HEK293 (cell line): ENCODE data around the gene SUSD2.
A peak's percentile ranks its signal among the peaks of the same experiment; 100 is the strongest.

Experiments
- CTCF ChIA-PET: fragments of 350-600 bp; formaldehyde crosslinking; extraction: SDS; loops from one replicate; lab custom pipeline; 2021; ENCODE audit warnings: antibody characterized with exemption; lab: Yijun Ruan, JAX
- POLR2A ChIA-PET: fragments of 300-600 bp; formaldehyde crosslinking; extraction: SDS; loops from one replicate; lab custom pipeline; 2020; ENCODE audit warnings: antibody characterized with exemption, inconsistent platforms; lab: Yijun Ruan, JAX
- H3K27ac ChIP-seq: fragments of 200-500 bp; sonication (Bioruptor generic); 2 replicates; pipeline ENCODE4 v1.5.1; 2014; ENCODE audit warnings: low read depth, low read length, control low read depth, inconsistent platforms; ENCODE audit errors: extremely low read depth
- H3K36me3 ChIP-seq, 2 experiments: fragments of 200-500 bp in 1 of 2; sonication (Bioruptor generic) in 1 of 2; 1 replicate in 1 of 2; 2 replicates in 1 of 2; pipeline ENCODE4 v1.5.1; 2014 to 2017; ENCODE audit warnings: inconsistent platforms in 2 of 2, low read length in 2 of 2; ENCODE audit not compliant: control insufficient read depth in 2 of 2, insufficient read depth in 1 of 2
- H3K4me1 ChIP-seq: fragments of 200-500 bp; sonication (Bioruptor generic); 2 replicates; pipeline ENCODE4 v1.5.1; 2014; ENCODE audit warnings: mild to moderate bottlenecking, low read length, inconsistent platforms; ENCODE audit not compliant: control insufficient read depth, insufficient read depth
- H3K4me3 ChIP-seq: 2 replicates; pipeline ENCODE4 v1.5.1; 2011; ENCODE audit warnings: low read depth, mild to moderate bottlenecking, control low read depth, low read length, moderate library complexity
- H3K9me3 ChIP-seq: fragments of 200-500 bp; sonication (Bioruptor generic); 2 replicates; pipeline ENCODE4 v1.5.1; 2014; ENCODE audit warnings: low read depth, low read length, inconsistent platforms; ENCODE audit not compliant: control insufficient read depth, insufficient read depth
- GLI4 ChIP-seq: fragments of 450-650 bp; formaldehyde crosslinking; IDR thresholded peaks from 2 replicates; pipeline ENCODE4 v1.5.1; 2016; ENCODE audit warnings: missing biosample characterization, missing genetic modification characterization
- GLIS2 ChIP-seq: fragments of 450-650 bp; formaldehyde crosslinking; IDR thresholded peaks from 2 replicates; pipeline ENCODE4 v1.5.1; 2016; ENCODE audit warnings: missing biosample characterization, missing genetic modification characterization
- HIC1 ChIP-seq: fragments of 450-650 bp; formaldehyde crosslinking; IDR thresholded peaks from 2 replicates; pipeline ENCODE4 v1.5.1; 2016; ENCODE audit warnings: missing biosample characterization, missing genetic modification characterization
- SP2 ChIP-seq: fragments of 450-650 bp; formaldehyde crosslinking; IDR thresholded peaks from 2 replicates; pipeline ENCODE4 v1.5.1; 2016; ENCODE audit warnings: missing biosample characterization, missing genetic modification characterization
- ZFP37 ChIP-seq: fragments of 450-650 bp; formaldehyde crosslinking; IDR thresholded peaks from 2 replicates; pipeline ENCODE4 v1.5.1; 2016; ENCODE audit warnings: missing biosample characterization, missing genetic modification characterization
- ZNF174 ChIP-seq: fragments of 450-650 bp; formaldehyde crosslinking; IDR thresholded peaks from 2 replicates; pipeline ENCODE4 v1.5.0; 2017; ENCODE audit warnings: missing biosample characterization, mild to moderate bottlenecking, missing genetic modification characterization
- ZNF175 ChIP-seq: fragments of 450-650 bp; formaldehyde crosslinking; IDR thresholded peaks from 2 replicates; pipeline ENCODE4 v1.5.1; 2016; ENCODE audit warnings: missing biosample characterization, missing genetic modification characterization
- ZNF610 ChIP-seq: fragments of 450-650 bp; formaldehyde crosslinking; IDR thresholded peaks from 2 replicates; pipeline ENCODE4 v1.5.1; 2016; ENCODE audit warnings: missing biosample characterization, missing genetic modification characterization, borderline replicate concordance
- TF ChIP-seq, protein P1 (sequence below): fragments of 450-650 bp; formaldehyde crosslinking; IDR thresholded peaks from 2 replicates; pipeline ENCODE4 v1.5.1; 2016; ENCODE audit warnings: missing biosample characterization, missing genetic modification characterization
- TF ChIP-seq, protein P2 (sequence below): fragments of 450-650 bp; formaldehyde crosslinking; IDR thresholded peaks from 2 replicates; pipeline ENCODE4 v1.5.1; 2016; ENCODE audit warnings: missing biosample characterization, missing genetic modification characterization

Gene SUSD2

GRCh38 chr22:24178021-24178431, 3.3 kb upstream of the SUSD2 start:
- CTCF ChIA-PET: interaction anchor here (1.2 to 7.9 kb wide), 2 partner anchors 21 to 315 kb away, joined by 5 to 114 read pairs; no protein-coding TSS in a partner anchor
- H3K4me1 ChIP-seq: peaks cover 3% of the 10 kb centered on the region; the same call in 1 of the 2 replicates
- H3K4me3 ChIP-seq: no peak overlapping the region
- H3K9me3 ChIP-seq: no peaks in the 10 kb centered on the region
- TF ChIP-seq GLI4 (tag by site-specific recombination) (no peak), HIC1 (tag by site-specific recombination) (peak; percentile 30; the same call in 1 of the 2 replicates)
- POLR2A ChIA-PET: no interaction called here
- no peak overlapping the region for H3K27ac ChIP-seq
- H3K36me3 ChIP-seq: peaks cover 0 to 33% of the 10 kb centered on the region in 2 experiments; a peak in 2 of 3 replicates

DNA sequence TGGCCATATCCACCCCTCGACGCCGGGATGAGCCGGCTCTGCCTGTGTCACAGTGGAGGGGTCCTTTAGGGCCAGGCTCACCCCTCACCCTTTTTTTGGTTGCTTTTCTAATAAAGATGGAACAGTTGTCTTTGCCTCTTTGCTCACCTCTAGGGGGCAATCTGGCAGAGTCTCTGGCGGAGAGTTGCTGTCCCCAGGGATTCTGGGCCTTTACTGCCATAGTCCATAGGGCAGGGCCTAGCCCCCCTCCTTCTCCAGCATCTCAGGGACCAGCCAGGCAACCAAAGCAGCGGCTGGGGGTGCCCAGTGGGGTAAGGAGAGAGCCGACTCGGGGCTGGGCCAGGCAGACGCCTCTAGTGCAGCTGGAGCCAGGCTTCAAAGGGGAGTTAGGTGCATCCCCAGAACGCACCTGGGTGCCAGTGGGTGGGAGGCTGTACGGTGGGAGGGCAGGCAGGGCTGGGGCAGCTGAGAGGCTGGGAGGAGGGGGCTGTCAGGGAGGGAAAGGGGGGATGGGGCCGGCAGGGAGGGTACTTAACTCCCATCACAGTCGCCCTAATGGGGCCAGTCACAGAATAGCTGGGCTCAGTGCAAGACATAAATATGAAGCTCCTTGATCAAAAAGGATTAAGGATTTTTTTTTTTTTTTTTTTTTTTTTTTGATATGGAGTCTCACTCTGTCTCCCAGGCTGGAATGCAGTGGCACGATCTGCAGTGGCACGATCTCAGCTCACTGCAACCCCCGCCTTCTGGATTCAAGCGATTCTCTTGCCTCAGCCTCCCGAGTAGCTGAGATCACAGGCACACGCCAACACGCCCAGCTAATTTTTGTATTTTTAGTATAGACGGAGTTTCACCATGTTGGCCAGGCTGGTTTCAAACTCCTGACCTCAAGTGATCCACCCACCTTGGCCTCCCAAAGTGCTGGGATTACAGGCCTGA, 2.5 kb upstream of the SUSD2 start:
- POLR2A ChIA-PET: no interaction called here
- Histone ChIP-seq H3K36me3 (peaks cover 0 to 30% of the 10 kb centered on the region in 2 experiments; a peak in 2 of 3 replicates), H3K27ac (no peak overlapping the region), H3K4me1 (peaks cover 3% of the 10 kb centered on the region; the same call in 1 of the 2 replicates), H3K9me3 (no peaks in the 10 kb centered on the region), H3K4me3 (no peak overlapping the region)
- TF ChIP-seq, protein P1, sequence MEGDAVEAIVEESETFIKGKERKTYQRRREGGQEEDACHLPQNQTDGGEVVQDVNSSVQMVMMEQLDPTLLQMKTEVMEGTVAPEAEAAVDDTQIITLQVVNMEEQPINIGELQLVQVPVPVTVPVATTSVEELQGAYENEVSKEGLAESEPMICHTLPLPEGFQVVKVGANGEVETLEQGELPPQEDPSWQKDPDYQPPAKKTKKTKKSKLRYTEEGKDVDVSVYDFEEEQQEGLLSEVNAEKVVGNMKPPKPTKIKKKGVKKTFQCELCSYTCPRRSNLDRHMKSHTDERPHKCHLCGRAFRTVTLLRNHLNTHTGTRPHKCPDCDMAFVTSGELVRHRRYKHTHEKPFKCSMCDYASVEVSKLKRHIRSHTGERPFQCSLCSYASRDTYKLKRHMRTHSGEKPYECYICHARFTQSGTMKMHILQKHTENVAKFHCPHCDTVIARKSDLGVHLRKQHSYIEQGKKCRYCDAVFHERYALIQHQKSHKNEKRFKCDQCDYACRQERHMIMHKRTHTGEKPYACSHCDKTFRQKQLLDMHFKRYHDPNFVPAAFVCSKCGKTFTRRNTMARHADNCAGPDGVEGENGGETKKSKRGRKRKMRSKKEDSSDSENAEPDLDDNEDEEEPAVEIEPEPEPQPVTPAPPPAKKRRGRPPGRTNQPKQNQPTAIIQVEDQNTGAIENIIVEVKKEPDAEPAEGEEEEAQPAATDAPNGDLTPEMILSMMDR: 0 out of 2 replicates have a peak, but pooled peaks have one; percentile 18
- TF ChIP-seq, protein P2, sequence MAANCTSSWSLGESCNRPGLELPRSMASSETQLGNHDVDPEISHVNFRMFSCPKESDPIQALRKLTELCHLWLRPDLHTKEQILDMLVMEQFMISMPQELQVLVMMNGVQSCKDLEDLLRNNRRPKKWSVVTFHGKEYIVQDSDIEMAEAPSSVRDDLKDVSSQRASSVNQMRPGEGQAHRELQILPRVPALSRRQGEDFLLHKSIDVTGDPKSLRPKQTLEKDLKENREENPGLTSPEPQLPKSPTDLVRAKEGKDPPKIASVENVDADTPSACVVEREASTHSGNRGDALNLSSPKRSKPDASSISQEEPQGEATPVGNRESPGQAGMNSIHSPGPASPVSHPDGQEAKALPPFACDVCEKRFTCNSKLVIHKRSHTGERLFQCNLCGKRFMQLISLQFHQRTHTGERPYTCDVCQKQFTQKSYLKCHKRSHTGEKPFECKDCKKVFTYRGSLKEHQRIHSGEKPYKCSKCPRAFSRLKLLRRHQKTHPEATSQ (tag by site-specific recombination): no peak
- CTCF ChIA-PET: interaction anchor here (0.6 to 7.9 kb wide), 8 partner anchors 11 to 770 kb away, joined by 3 to 114 read pairs (median 3); no protein-coding TSS in a partner anchor

- no peaks in the 10 kb centered on the region for H3K9me3 ChIP-seq
- H3K36me3 ChIP-seq: peaks cover 0 to 24% of the 10 kb centered on the region in 2 experiments; a peak in 1 of 3 replicates
- H3K27ac ChIP-seq: no peak overlapping the region
- ChIA-PET CTCF (interaction anchor here (0.6 to 7.9 kb wide), 5 partner anchors 10 to 771 kb away, joined by 3 to 114 read pairs (median 3); no protein-coding TSS in a partner anchor), POLR2A (no interaction called here)
- TF ChIP-seq ZNF610 (tag by site-specific recombination): no peak
- 0 out of 2 replicates have a peak, but pooled peaks have one; percentile 29 for TF ChIP-seq GLIS2 (tag by site-specific recombination)
- TF ChIP-seq ZNF175 (tag by site-specific recombination): no peak
- TF ChIP-seq SP2: peak; percentile 18
- TF ChIP-seq ZFP37 (tag by site-specific recombination): no peak
- no peak for TF ChIP-seq ZNF174
- H3K4me1 ChIP-seq: peaks cover 3% of the 10 kb centered on the region; the same call in 1 of the 2 replicates
- no peak overlapping the region for H3K4me3 ChIP-seq
Measured at GRCh38 chr22:24179478-24180210, 1.6 kb upstream of the SUSD2 start.
